GM18517 (cell line): ENCODE results near the gene SCN4A.
"Not testable (repeated sequence)": the region's sequence is repeated elsewhere in the genome, so short reads cannot be mapped to it uniquely, and the experiment has no call there.

Experiments used
- ATAC-seq: cut with Tn5 transposase; IDR thresholded peaks from one replicate; pipeline ENCODE4 v1.9.1; 2021; ENCODE audit warnings: mild to moderate bottlenecking, moderate library complexity; ENCODE audit not compliant: unreplicated experiment

Gene SCN4A

GRCh38 chr17:63889026-63889848 lies 83.5 kb downstream of the SCN4A start:
- not testable (repeated sequence) for ATAC-seq
